ENCODE results near the gene NRDC. TPM values are rescaled to one million over a fixed set of nuclear protein-coding genes. Genes with fewer than 3 reads are reported as not detected.
A peak's percentile ranks its signal among the peaks of the same experiment; 100 is the strongest.

Gene NRDC
- total and polyA plus RNA-seq, 2 donors from 2014 or later: 99.5 to 110 TPM

GRCh38 chr1:51744506-51745303 lies 133.8 kb downstream of the NRDC start:
- DNase-seq: no peak
- H3K27ac ChIP-seq (ENCODE audit: low read depth in 2 of 2, low read length in 2 of 2): no peak overlapping the region
- H3K27me3 ChIP-seq (ENCODE audit: control insufficient read depth, insufficient read depth, low read length): no peaks in the 10 kb centered on the region
- intact Hi-C loops (cut with DNase I): no loop called here
- H3K9ac ChIP-seq (ENCODE audit: low read length in 3 of 3): no peak overlapping the region
- TF ChIP-seq CTCF (IDR thresholded peaks at IDR 0.05; ENCODE audit: borderline replicate concordance, extremely low read depth, insufficient read depth): no peak
- H3K4me1 ChIP-seq (ENCODE audit: control insufficient read depth in 2 of 3, insufficient read depth in 2 of 3, low read depth in 1 of 3, low read length in 3 of 3): peaks cover 0 to 3% (median 0%) of the 10 kb centered on the region in 3 donors
- H3K4me3 ChIP-seq (ENCODE audit: low read length in 3 of 3): no peak overlapping the region
- H3K9me3 ChIP-seq (ENCODE audit: control insufficient read depth in 2 of 3, insufficient read depth in 1 of 3, low read length in 3 of 3): no peaks in the 10 kb centered on the region
- FAIRE-seq: no peak
- peaks cover 0 to 2% (median 0%) of the 10 kb centered on the region in 3 donors for H3K36me3 ChIP-seq (ENCODE audit: control insufficient read depth in 2 of 3, insufficient read depth in 3 of 3, low read length in 3 of 3)

GRCh38 chr1:51741121-51741681 lies 137.3 kb downstream of the NRDC start:
- no peak for FAIRE-seq
- no peak overlapping the region for H3K27ac ChIP-seq (ENCODE audit: low read depth in 2 of 2, low read length in 2 of 2)

GRCh38 chr1:51740652-51741051 lies 137.9 kb downstream of the NRDC start:
- Histone ChIP-seq H3K4me1 (ENCODE audit: control insufficient read depth in 2 of 3, insufficient read depth in 2 of 3, low read depth in 1 of 3, low read length in 3 of 3) (peaks cover 3 to 18% (median 7%) of the 10 kb centered on the region in 3 donors), H3K36me3 (ENCODE audit: control insufficient read depth in 2 of 3, insufficient read depth in 3 of 3, low read length in 3 of 3) (no peaks in the 10 kb centered on the region), H3K27ac (ENCODE audit: low read depth in 2 of 2, low read length in 2 of 2) (no peak overlapping the region), H3K9ac (ENCODE audit: low read length in 3 of 3) (no peak overlapping the region), H3K9me3 (ENCODE audit: control insufficient read depth in 2 of 3, insufficient read depth in 1 of 3, low read length in 3 of 3) (no peaks in the 10 kb centered on the region), H3K27me3 (ENCODE audit: control insufficient read depth, insufficient read depth, low read length) (no peaks in the 10 kb centered on the region), H3K4me3 (ENCODE audit: low read length in 3 of 3) (no peak overlapping the region)
- no peak for TF ChIP-seq CTCF (IDR thresholded peaks at IDR 0.05; ENCODE audit: borderline replicate concordance, extremely low read depth, insufficient read depth)
- intact Hi-C loops (cut with DNase I): no loop called here
- DNase-seq (peak in 2 of 5 donors; percentile 76 to 80), FAIRE-seq (no peak)

More at GRCh38 chr1:51741121-51741681, 137.3 kb downstream of the NRDC start:
- Histone ChIP-seq H3K4me1 (ENCODE audit: control insufficient read depth in 2 of 3, insufficient read depth in 2 of 3, low read depth in 1 of 3, low read length in 3 of 3) (peaks cover 3 to 18% (median 7%) of the 10 kb centered on the region in 3 donors), H3K9ac (ENCODE audit: low read length in 3 of 3) (no peak overlapping the region), H3K27me3 (ENCODE audit: control insufficient read depth, insufficient read depth, low read length) (no peaks in the 10 kb centered on the region), H3K9me3 (ENCODE audit: control insufficient read depth in 2 of 3, insufficient read depth in 1 of 3, low read length in 3 of 3) (no peaks in the 10 kb centered on the region), H3K4me3 (ENCODE audit: low read length in 3 of 3) (no peak overlapping the region), H3K36me3 (ENCODE audit: control insufficient read depth in 2 of 3, insufficient read depth in 3 of 3, low read length in 3 of 3) (no peaks in the 10 kb centered on the region)
- no peak for TF ChIP-seq CTCF (IDR thresholded peaks at IDR 0.05; ENCODE audit: borderline replicate concordance, extremely low read depth, insufficient read depth)
- no peak for DNase-seq
- intact Hi-C loops (cut with DNase I): no loop called here

Small RNA genes within 50 kb of the gene (microRNA-seq; reads per million reads assigned to microRNA genes)
- not detected for gene MIR761

Other genes starting within 250 kb of the NRDC start
- gene RAB3B, start 112.0 kb upstream of the NRDC start, total RNA-seq: 0.72 TPM
- gene RAB3B, start 112.0 kb upstream of the NRDC start, polyA plus RNA-seq (ENCODE audit: insufficient read depth, low read depth, low replicate concordance): 0.60 TPM
- 8.5 TPM for gene KTI12, start 155.1 kb upstream of the NRDC start, total RNA-seq
- gene KTI12, start 155.1 kb upstream of the NRDC start, polyA plus RNA-seq (ENCODE audit: insufficient read depth, low read depth, low replicate concordance): 6.4 TPM
- 46.0 TPM for gene TXNDC12, start 176.5 kb upstream of the NRDC start, total RNA-seq
- gene TXNDC12, start 176.5 kb upstream of the NRDC start, polyA plus RNA-seq (ENCODE audit: insufficient read depth, low read depth, low replicate concordance): 40.5 TPM
- 41.5 TPM for gene BTF3L4, start 177.6 kb upstream of the NRDC start, total RNA-seq
- gene BTF3L4, start 177.6 kb upstream of the NRDC start, polyA plus RNA-seq (ENCODE audit: insufficient read depth, low read depth, low replicate concordance): 45.3 TPM

Measured in kidney (tissue), 14 donors.